Erythroblast (primary cell): ENCODE measurements around the gene POTEB3.
"Not testable (repeated sequence)": the region's sequence is repeated elsewhere in the genome, so short reads cannot be mapped to it uniquely, and the experiment has no call there.

Source experiments
- GATA1 ChIP-seq: IDR thresholded peaks from 2 replicates; pipeline ENCODE4 v1.6.1; 2011; ENCODE audit warnings: low read depth, mild to moderate bottlenecking, control low read depth, low read length, moderate library complexity
- POLR2A ChIP-seq: IDR thresholded peaks from 2 replicates; pipeline ENCODE4 v1.6.1; 2011; ENCODE audit warnings: mild to moderate bottlenecking, low read length

- not testable (repeated sequence) for TF ChIP-seq POLR2A, GATA1
Observed at GRCh38 chr15:21385961-21386360, 54.3 kb downstream of the POTEB3 start.
